HG03159 (cell line): ENCODE data around the gene DCHS1.
A peak's percentile ranks its signal among the peaks of the same experiment; 100 is the strongest.

Source experiments
- ATAC-seq: cut with Tn5 transposase; IDR thresholded peaks from one replicate; pipeline ENCODE4 v1.9.1; 2021; ENCODE audit warnings: mild to moderate bottlenecking, moderate library complexity; ENCODE audit not compliant: unreplicated experiment

The DCHS1 gene

GRCh38 chr11:6650104-6650503 lies 5.5 kb downstream of the DCHS1 start:
- no peak for ATAC-seq

GRCh38 chr11:6648501-6648900 lies 7.1 kb downstream of the DCHS1 start:
- no peak for ATAC-seq

- no peak for ATAC-seq
Measured at GRCh38 chr11:6647836-6648235, 7.8 kb downstream of the DCHS1 start.

- ATAC-seq: peak; percentile 92
Measured at GRCh38 chr11:6646918-6647679, 8.5 kb downstream of the DCHS1 start.

- ATAC-seq: no peak
Measured at GRCh38 chr11:6646576-6646917, 9.1 kb downstream of the DCHS1 start.

- no peak for ATAC-seq
Measured at GRCh38 chr11:6646071-6646470, 9.5 kb downstream of the DCHS1 start.

- no peak for ATAC-seq
Measured at GRCh38 chr11:6642957-6643356, 12.7 kb downstream of the DCHS1 start.

GRCh38 chr11:6640985-6641701 lies 14.5 kb downstream of the DCHS1 start:
- ATAC-seq: no peak

- ATAC-seq: no peak
Measured at GRCh38 chr11:6640036-6640984, 15.3 kb downstream of the DCHS1 start.

- no peak for ATAC-seq
Measured at GRCh38 chr11:6638429-6638828, 17.2 kb downstream of the DCHS1 start.

GRCh38 chr11:6637871-6638270 lies 17.7 kb downstream of the DCHS1 start:
- ATAC-seq: no peak

GRCh38 chr11:6636480-6636879 lies 19.1 kb downstream of the DCHS1 start:
- no peak for ATAC-seq

- no peak for ATAC-seq
Measured at GRCh38 chr11:6635082-6635932, 20.3 kb downstream of the DCHS1 start.

- no peak for ATAC-seq
Measured at GRCh38 chr11:6634534-6634933, 21.1 kb downstream of the DCHS1 start.

- ATAC-seq: no peak
Measured at GRCh38 chr11:6633422-6634408, 21.9 kb downstream of the DCHS1 start.

- no peak for ATAC-seq
Measured at GRCh38 chr11:6632116-6633073, 23.2 kb downstream of the DCHS1 start.

GRCh38 chr11:6631361-6631890 lies 24.2 kb downstream of the DCHS1 start:
- no peak for ATAC-seq
